ENCODE data around the gene ANO6.
A peak's percentile ranks its signal among the peaks of the same experiment; 100 is the strongest.

DNA sequence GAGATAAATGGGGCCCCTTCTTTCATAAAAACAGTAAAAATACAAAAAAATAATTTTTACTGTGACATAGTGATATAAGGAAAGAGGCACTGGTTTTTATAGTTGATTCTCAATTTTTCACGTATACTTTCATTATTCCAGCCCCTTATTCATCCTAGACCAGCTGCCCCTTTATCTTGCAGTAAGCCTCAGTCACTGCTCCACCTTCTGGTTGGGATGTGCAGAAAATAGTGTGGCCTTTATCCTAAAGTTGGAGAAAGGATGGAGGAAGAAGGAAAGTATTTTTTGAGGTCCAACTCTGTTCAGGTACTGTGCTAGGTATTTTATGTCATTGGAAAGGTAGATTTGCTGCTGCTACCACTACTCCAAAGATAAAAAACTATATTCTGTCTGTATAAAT lies 172.7 kb downstream of the ANO6 start:
- TF ChIP-seq POLR2A (IDR thresholded peaks at IDR 0.05; ENCODE audit: extremely low read depth, insufficient read length) = no peak
- TF ChIP-seq, protein P1, sequence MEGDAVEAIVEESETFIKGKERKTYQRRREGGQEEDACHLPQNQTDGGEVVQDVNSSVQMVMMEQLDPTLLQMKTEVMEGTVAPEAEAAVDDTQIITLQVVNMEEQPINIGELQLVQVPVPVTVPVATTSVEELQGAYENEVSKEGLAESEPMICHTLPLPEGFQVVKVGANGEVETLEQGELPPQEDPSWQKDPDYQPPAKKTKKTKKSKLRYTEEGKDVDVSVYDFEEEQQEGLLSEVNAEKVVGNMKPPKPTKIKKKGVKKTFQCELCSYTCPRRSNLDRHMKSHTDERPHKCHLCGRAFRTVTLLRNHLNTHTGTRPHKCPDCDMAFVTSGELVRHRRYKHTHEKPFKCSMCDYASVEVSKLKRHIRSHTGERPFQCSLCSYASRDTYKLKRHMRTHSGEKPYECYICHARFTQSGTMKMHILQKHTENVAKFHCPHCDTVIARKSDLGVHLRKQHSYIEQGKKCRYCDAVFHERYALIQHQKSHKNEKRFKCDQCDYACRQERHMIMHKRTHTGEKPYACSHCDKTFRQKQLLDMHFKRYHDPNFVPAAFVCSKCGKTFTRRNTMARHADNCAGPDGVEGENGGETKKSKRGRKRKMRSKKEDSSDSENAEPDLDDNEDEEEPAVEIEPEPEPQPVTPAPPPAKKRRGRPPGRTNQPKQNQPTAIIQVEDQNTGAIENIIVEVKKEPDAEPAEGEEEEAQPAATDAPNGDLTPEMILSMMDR (IDR thresholded peaks at IDR 0.05; ENCODE audit: low read depth, low read length) = peak; percentile 54

All from NB4 (cell line).